ENCODE measurements around the gene KCND1.

DNA sequence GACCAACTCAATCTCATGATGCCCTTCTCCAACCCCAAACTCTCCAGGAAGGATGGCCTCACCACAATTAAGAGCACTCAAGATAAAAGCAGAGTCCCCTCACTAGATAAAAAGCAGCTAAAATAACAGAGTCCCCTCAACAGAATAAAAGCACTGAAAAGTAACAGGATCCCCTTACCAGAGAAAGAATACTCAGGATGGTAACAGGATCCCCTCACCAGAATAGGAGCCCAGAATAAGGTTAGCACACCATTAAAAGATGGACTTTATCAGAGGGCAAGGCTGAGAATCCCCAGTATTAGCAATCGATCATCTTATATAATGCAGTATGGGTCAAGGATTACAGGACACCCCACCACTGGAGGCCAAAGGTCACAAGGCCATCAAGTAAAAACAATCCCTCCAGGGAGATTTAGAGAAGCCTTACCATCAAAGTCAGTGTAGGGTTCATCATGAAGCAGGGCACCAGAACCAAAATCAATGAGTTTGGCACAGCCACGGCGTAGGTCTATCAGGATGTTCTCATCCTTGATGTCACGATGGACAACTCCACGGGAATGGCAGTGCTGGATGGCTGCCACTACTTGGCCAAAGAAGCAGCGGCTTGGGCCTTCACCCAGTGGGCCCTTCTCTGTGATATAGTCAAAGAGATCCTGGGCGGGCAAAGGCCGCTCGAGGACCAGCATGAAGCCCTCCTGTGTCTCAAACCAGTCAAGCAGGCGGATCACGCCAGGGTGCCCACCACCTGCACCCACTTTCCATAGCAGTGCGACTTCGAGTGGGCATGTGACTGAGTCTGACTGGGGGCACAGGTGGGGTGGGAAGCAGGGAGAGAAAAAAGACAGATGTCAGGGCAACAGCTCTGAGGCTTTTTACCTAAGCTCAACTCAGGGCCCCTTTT lies 56.8 kb downstream of the KCND1 start:
- TF ChIP-seq, protein P1, sequence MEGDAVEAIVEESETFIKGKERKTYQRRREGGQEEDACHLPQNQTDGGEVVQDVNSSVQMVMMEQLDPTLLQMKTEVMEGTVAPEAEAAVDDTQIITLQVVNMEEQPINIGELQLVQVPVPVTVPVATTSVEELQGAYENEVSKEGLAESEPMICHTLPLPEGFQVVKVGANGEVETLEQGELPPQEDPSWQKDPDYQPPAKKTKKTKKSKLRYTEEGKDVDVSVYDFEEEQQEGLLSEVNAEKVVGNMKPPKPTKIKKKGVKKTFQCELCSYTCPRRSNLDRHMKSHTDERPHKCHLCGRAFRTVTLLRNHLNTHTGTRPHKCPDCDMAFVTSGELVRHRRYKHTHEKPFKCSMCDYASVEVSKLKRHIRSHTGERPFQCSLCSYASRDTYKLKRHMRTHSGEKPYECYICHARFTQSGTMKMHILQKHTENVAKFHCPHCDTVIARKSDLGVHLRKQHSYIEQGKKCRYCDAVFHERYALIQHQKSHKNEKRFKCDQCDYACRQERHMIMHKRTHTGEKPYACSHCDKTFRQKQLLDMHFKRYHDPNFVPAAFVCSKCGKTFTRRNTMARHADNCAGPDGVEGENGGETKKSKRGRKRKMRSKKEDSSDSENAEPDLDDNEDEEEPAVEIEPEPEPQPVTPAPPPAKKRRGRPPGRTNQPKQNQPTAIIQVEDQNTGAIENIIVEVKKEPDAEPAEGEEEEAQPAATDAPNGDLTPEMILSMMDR (IDR thresholded peaks at IDR 0.05), result no peak
- TF ChIP-seq POLR2A (IDR thresholded peaks at IDR 0.05) (no peak), POLR2AphosphoS5 (IDR thresholded peaks at IDR 0.05) (no peak)

Measured in gastroesophageal sphincter (tissue), 3 donors.